Ramos (cell line): Measurements from ENCODE around the gene JOSD1.
"Not testable (repeated sequence)": the region's sequence is repeated elsewhere in the genome, so short reads cannot be mapped to it uniquely, and the experiment has no call there.

ENCODE experiments used
- in situ Hi-C: fragments of 300-500 bp; cut with MboI; formaldehyde crosslinking; loops from one replicate; pipeline ENCODE4 v1.14.3; 2022; ENCODE audit warnings: low sequenced_read_pairs; ENCODE audit not compliant: unreplicated experiment

Gene JOSD1

GRCh38 chr22:38696606-38697424 is 3.9 kb downstream of the JOSD1 start:
- in situ Hi-C loops: no loop called here

DNA sequence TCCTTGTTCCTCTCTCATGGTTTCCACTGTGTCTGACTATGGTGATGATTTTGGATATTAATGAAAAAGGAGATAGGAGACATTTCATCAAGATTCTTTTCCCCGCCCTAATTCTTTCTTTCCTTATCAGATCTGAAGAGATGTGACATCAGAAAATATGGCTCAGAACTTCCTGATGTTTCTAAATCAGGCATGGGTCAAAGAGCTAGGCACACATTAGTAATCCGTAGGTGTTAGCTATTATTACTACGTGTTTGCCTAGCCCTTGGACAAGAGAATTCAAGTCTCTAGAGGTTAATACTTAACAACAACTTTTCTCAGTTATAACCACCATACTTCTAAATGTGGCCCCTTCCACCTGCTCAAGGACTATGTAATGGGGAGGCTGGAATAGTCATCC is 5.8 kb downstream of the JOSD1 start:
- in situ Hi-C loops: no loop called here

- in situ Hi-C loops: no loop called here
These were observed 6.7 kb downstream of the JOSD1 start for GRCh38 chr22:38694049-38694448.

GRCh38 chr22:38689651-38690050 is 11.1 kb downstream of the JOSD1 start:
- in situ Hi-C loops: no loop called here

- in situ Hi-C loops: no loop called here
These were observed 15.0 kb downstream of the JOSD1 start for GRCh38 chr22:38685761-38686160.

DNA sequence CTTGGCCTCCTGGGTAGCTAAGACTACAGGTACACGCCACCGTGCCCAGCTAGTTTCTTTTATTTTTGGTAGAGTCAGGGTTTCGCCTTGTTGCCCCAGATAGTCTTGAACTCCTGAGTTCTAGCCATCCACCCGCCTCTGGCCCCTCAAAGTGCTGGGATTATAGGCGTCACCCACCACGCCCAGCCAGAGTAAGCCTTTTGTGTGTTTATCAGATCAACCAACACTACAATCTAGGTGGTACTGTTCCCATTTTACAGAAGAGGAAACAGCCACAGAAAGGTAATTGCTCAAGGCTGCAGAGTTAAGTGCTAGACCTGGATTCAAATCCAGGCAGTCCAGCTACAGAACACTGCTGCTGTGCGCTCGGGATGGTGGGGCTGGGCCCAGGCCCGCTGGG is 15.8 kb downstream of the JOSD1 start:
- in situ Hi-C loops: no loop called here

- in situ Hi-C loops: no loop called here
These were observed 19.0 kb downstream of the JOSD1 start, which contains the start of gene TOMM22 for GRCh38 chr22:38681582-38682335. Gene TOMM22, plus strand, starts transcription at chr22:38681957. Its CDS starts 22 bp downstream, at chr22:38681979.

DNA sequence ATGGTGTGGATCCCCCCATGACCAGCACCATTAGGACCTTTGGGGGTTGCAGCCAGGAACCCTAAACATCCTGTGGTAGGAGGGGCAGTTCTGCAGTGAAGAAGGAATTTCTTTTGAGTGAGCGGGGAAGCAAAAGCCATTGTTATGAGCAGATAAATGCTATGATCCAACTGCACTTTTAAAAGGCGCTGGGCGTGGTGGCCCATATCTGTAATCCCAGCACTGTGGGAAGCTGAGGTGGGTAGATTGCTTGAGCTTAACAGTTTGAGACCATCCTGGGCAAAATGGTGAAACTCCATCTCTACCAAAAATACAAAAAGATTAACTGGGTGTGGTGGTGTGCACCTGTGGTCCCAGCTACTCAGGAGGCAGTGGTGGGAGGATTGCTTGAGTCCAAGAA is 24.9 kb downstream of the JOSD1 start:
- in situ Hi-C loops: no loop called here

GRCh38 chr22:38674888-38675287 is 25.9 kb downstream of the JOSD1 start:
- in situ Hi-C loops: no loop called here

GRCh38 chr22:38657045-38657909 is 43.5 kb downstream of the JOSD1 start:
- in situ Hi-C loops: no loop called here

DNA sequence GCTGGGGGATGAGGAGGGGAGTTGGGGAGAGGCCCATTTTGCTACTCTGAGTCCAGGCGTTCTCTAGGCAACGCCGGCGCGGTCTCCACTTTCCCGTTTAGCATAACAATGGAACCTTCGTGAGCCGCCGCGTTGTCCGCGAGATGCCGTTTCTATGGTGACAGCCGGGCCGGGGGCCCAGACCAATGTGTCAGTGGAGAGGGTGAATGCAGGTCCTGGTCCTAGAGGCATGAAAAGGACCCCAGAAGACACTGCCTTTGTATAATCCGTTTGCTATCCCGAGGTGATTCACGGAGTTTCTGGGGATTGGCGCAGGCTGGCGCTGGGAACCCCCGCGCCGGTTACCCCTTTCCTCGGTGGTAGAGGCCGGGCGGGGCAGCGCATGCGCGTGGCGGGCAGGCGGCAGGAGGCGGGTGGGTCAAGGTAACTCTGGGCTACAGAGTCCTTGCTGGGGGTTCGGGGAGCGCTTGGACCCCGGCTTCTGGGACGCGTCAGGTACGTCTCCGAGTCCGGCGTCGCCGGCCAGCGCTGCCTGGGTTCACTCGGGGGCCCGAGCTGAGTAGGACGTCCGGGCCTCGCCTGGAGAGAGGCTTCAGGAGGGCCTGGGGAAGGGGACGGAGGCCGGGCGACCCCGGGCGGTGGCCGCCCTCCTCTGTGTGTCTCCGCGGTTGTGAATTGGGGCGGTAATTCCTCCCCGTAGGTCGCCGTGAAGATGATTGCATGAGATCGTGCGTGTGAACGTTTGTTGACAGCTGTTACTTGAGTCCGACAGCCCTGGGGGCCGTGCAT is 44.3 kb downstream of the JOSD1 start, which contains the start of the genes CBY1 and FAM227A:
Gene CBY1 (plus strand): TSS at position 383 of the 789 bp plus-strand sequence. CDS start 11,417 bp downstream, outside the sequence.
Gene FAM227A (minus strand): TSS at position 137 of the 789 bp plus-strand sequence. CDS start 6,224 bp downstream, outside the sequence.
- in situ Hi-C loops: no loop called here

DNA sequence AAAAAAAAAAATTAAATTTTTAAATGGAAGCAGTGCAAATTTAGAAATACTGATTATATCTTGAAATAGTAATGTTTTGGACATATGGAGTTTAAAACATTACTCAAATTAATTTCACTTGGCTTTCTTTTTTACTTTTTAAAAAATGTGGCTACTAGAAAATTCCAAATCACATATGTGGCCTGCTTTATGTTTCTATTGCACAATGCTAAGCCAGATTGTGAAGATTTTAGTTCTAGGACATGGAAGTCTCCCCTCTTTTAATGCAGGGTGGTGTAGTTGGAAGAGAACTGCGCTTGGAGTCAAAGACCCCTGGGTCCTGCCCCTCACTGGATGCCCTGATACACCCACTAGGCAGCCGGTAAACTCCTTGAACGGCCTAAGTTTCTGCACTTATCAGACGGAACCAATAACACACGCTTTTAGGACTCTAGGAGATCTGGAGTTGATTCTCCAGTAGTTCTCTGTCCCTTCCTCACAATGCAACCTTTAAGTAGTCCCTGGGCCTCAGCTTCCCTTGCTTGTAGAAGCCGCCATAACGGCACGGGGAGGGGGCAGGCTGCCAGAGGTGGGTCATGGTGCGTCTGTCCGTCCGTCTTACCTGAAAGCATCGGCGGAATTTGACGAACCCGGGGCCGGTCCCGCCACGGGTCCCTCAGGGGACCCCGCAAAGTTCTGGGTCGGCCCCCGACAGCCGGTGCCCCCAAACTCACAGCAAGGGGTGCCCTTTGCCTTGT is 45.1 kb downstream of the JOSD1 start:
- in situ Hi-C loops: no loop called here

DNA sequence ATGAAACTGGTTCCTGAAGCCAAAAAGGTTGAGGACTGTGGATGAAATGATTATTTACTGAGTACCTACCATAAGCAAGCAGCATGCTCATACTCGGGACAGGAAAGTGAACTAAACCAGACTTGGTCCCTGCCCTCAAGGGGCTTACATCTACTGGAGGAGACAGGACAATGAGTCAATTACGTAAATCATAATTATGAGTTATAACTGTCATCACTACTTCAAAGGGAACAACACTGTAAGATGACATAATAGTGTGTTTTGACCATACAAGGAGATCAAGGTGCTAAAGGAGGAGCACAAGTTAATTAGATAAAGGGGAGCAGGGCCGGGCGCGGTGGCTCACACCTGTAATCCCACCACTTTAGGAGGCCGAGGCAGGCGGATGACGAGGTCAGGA is 47.0 kb downstream of the JOSD1 start:
- in situ Hi-C loops: no loop called here

- in situ Hi-C loops: no loop called here
These were observed 47.9 kb downstream of the JOSD1 start for GRCh38 chr22:38652859-38653258.

DNA sequence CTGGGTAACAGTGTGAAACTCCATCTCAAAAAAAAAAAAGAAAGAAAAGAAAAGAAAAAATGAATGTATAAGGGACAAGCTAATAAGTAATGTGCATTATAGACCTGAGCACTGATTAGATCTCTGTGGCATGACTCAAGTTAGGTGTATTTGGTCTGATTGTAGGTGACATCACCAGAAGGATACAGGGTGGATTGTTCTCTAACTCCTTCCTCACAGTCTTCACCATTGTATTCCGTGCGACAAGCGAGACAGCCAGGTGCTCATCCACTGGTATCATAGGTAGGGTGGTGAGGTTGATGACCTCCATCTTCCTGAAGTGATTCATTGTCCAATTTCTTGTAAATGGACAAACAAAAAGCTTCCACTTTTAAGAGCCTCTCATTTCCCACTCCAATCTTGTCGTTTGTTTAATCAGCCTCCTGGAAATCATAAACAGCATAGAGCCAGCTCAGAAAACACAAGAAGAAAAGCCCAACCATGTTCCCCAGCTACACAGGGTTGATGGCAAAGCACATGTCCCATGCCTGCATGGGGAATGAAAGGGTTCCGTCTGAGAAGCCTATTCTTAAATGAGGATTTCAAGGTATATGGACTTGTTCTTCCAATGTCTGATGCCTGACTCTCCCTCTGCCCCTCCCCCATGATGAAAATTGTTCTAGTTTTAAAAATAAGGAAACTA is 50.8 kb downstream of the JOSD1 start:
- in situ Hi-C loops: no loop called here

- in situ Hi-C loops: no loop called here
These were observed 55.3 kb downstream of the JOSD1 start for GRCh38 chr22:38645430-38645829.

GRCh38 chr22:38644245-38644644 is 56.5 kb downstream of the JOSD1 start:
- in situ Hi-C loops: not testable (repeated sequence)

DNA sequence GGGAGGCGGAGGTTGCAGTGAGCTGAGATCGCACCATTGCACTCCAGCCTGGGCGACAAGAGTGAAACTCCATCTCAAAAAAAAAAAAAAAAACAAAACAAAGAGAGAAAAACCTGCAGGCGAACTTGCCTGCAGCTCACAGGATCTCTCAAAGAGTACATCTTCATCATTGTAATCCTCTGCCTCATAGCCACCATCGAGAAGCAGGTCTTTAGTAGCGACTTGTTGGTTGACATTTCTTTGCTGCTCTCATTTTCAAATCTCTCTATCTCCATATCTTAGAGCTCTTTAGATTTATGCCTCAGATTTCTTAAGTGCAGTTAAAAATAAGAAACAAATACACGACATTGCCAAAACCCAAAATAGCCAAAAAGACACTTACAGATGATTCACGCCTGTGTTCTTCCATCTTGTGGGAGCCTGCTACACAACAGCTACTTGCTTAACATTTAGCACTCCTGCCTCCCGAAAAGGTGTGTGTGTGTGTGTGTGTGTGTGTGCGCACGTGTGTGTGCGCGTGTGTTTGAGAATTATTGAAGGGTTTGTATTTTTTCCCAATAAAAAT is 59.2 kb downstream of the JOSD1 start:
- in situ Hi-C loops: no loop called here
